Parathyroid adenoma (tissue), 2 donors: ENCODE results near the gene MYO3B.

ENCODE experiments used
- H2AFZ ChIP-seq: fragments of 300-600 bp; sonication (generic); one replicate; pipeline ENCODE4 v1.7.0; 2017; ENCODE audit warnings: antibody characterized with exemption, mild to moderate bottlenecking
- H3K27ac ChIP-seq: fragments of 300-600 bp; sonication (generic); one replicate; pipeline ENCODE4 v1.7.0; 2017
- H3K27me3 ChIP-seq: fragments of 300-600 bp; sonication (generic); one replicate; pipeline ENCODE4 v1.7.0; 2017; ENCODE audit warnings: low read length; ENCODE audit not compliant: control insufficient read depth, insufficient read depth
- H3K36me3 ChIP-seq: fragments of 300-600 bp; sonication (generic); one replicate; pipeline ENCODE4 v1.7.0; 2017; ENCODE audit warnings: low read length; ENCODE audit not compliant: control insufficient read depth, insufficient read depth
- H3K4me1 ChIP-seq: fragments of 300-600 bp; sonication (generic); one replicate; pipeline ENCODE4 v1.7.0; 2017; ENCODE audit warnings: control low read depth
- H3K4me2 ChIP-seq: fragments of 300-600 bp; sonication (generic); one replicate; pipeline ENCODE4 v1.7.0; 2017; ENCODE audit warnings: low read length
- H3K4me3 ChIP-seq: fragments of 300-600 bp; sonication (generic); one replicate; pipeline ENCODE4 v1.7.0; 2017; ENCODE audit warnings: low read depth, low read length
- H3K79me2 ChIP-seq: fragments of 300-600 bp; sonication (generic); one replicate; pipeline ENCODE4 v1.7.0; 2017; ENCODE audit warnings: control low read depth
- H3K9ac ChIP-seq: fragments of 300-600 bp; sonication (generic); one replicate; pipeline ENCODE4 v1.7.0; 2017; ENCODE audit warnings: mild to moderate bottlenecking
- H3K9me3 ChIP-seq: fragments of 300-600 bp; sonication (generic); one replicate; pipeline ENCODE4 v1.7.0; 2017; ENCODE audit warnings: low read length; ENCODE audit not compliant: control insufficient read depth
- CTCF ChIP-seq: fragments of 300-600 bp; sonication (generic); IDR thresholded peaks from one replicate; pipeline ENCODE4 v1.7.0; 2017; ENCODE audit warnings: antibody characterized with exemption, mild to moderate bottlenecking
- donor health status: primary hyperparathyroidism.

The MYO3B gene

GRCh38 chr2:170253721-170254230 is 75.8 kb downstream of the MYO3B start:
- H3K4me2 ChIP-seq = no peak overlapping the region
- no peaks in the 10 kb centered on the region for H3K79me2 ChIP-seq
- TF ChIP-seq CTCF = no peak
- H3K27ac ChIP-seq = no peak overlapping the region
- no peak overlapping the region for H3K9ac ChIP-seq
- no peaks in the 10 kb centered on the region for H3K9me3 ChIP-seq
- no peaks in the 10 kb centered on the region for H3K4me1 ChIP-seq
- H3K36me3 ChIP-seq = no peaks in the 10 kb centered on the region
- H3K27me3 ChIP-seq = no peaks in the 10 kb centered on the region
- H3K4me3 ChIP-seq = no peak overlapping the region
- no peak overlapping the region for H2AFZ ChIP-seq

GRCh38 chr2:170254293-170254732 is 76.4 kb downstream of the MYO3B start:
- Histone ChIP-seq H3K27ac (no peak overlapping the region), H3K4me1 (no peaks in the 10 kb centered on the region), H3K9ac (no peak overlapping the region), H2AFZ (no peak overlapping the region), H3K79me2 (no peaks in the 10 kb centered on the region), H3K27me3 (no peaks in the 10 kb centered on the region), H3K36me3 (no peaks in the 10 kb centered on the region), H3K4me2 (no peak overlapping the region), H3K4me3 (no peak overlapping the region), H3K9me3 (no peaks in the 10 kb centered on the region)
- no peak for TF ChIP-seq CTCF

- H3K9me3 ChIP-seq = no peaks in the 10 kb centered on the region
- no peak overlapping the region for H3K4me3 ChIP-seq
- H3K27ac ChIP-seq = no peak overlapping the region
- no peaks in the 10 kb centered on the region for H3K79me2 ChIP-seq
- H3K4me2 ChIP-seq = no peak overlapping the region
- H3K27me3 ChIP-seq = no peaks in the 10 kb centered on the region
- no peak for TF ChIP-seq CTCF
- H3K36me3 ChIP-seq = no peaks in the 10 kb centered on the region
- no peaks in the 10 kb centered on the region for H3K4me1 ChIP-seq
- H2AFZ ChIP-seq = no peak overlapping the region
- H3K9ac ChIP-seq = no peak overlapping the region
These were observed 77.2 kb downstream of the MYO3B start for GRCh38 chr2:170255137-170255536.

- H3K4me2 ChIP-seq = no peak overlapping the region
- no peaks in the 10 kb centered on the region for H3K27me3 ChIP-seq
- H3K9me3 ChIP-seq = no peaks in the 10 kb centered on the region
- TF ChIP-seq CTCF = no peak
- no peak overlapping the region for H3K4me3 ChIP-seq
- no peaks in the 10 kb centered on the region for H3K4me1 ChIP-seq
- H2AFZ ChIP-seq = no peak overlapping the region
- no peaks in the 10 kb centered on the region for H3K79me2 ChIP-seq
- H3K27ac ChIP-seq = no peak overlapping the region
- no peaks in the 10 kb centered on the region for H3K36me3 ChIP-seq
- no peak overlapping the region for H3K9ac ChIP-seq
These were observed 78.0 kb downstream of the MYO3B start for GRCh38 chr2:170255971-170256370.

GRCh38 chr2:170258382-170258781 is 80.4 kb downstream of the MYO3B start:
- Histone ChIP-seq H2AFZ (no peak overlapping the region), H3K36me3 (no peaks in the 10 kb centered on the region), H3K4me2 (no peak overlapping the region), H3K27ac (no peak overlapping the region), H3K9me3 (no peaks in the 10 kb centered on the region), H3K79me2 (no peaks in the 10 kb centered on the region), H3K4me3 (no peak overlapping the region), H3K4me1 (no peaks in the 10 kb centered on the region), H3K9ac (no peak overlapping the region), H3K27me3 (no peaks in the 10 kb centered on the region)
- TF ChIP-seq CTCF = no peak
